GM18526 (cell line): Measurements from ENCODE around the gene SOX14.

ENCODE experiments used
- POLR2A ChIP-seq: IDR thresholded peaks from 3 replicates; pipeline ENCODE4 v1.6.1; 2011; ENCODE audit not compliant: insufficient read length; ENCODE audit errors: extremely low read depth

Gene SOX14

GRCh38 chr3:137764001-137764433 is at the start of gene SOX14:
SOX14 (plus strand) TSS chr3:137764315; CDS start chr3:137764785, 470 bp downstream.
- TF ChIP-seq POLR2A: no peak

- TF ChIP-seq POLR2A: no peak
Measured at GRCh38 chr3:137714551-137714950, 49.6 kb upstream of the SOX14 start.

- TF ChIP-seq POLR2A: no peak
Measured at GRCh38 chr3:137724240-137724639, 39.9 kb upstream of the SOX14 start.

- no peak for TF ChIP-seq POLR2A
Measured at GRCh38 chr3:137737208-137737607, 26.9 kb upstream of the SOX14 start.

GRCh38 chr3:137738710-137739109 is 25.4 kb upstream of the SOX14 start:
- no peak for TF ChIP-seq POLR2A

- TF ChIP-seq POLR2A: no peak
Measured at GRCh38 chr3:137743608-137744007, 20.5 kb upstream of the SOX14 start.

- TF ChIP-seq POLR2A: no peak
Measured at GRCh38 chr3:137746808-137747207, 17.3 kb upstream of the SOX14 start.

GRCh38 chr3:137759505-137759904 is 4.6 kb upstream of the SOX14 start:
- no peak for TF ChIP-seq POLR2A

GRCh38 chr3:137760341-137761098 is 3.6 kb upstream of the SOX14 start:
- TF ChIP-seq POLR2A: no peak

- TF ChIP-seq POLR2A: no peak
Measured at GRCh38 chr3:137761099-137761562, 3.0 kb upstream of the SOX14 start.

- no peak for TF ChIP-seq POLR2A
Measured at GRCh38 chr3:137761563-137762503, 2.3 kb upstream of the SOX14 start.

GRCh38 chr3:137762674-137763593 is 1.2 kb upstream of the SOX14 start:
- TF ChIP-seq POLR2A: no peak

GRCh38 chr3:137763594-137763938 is 549 bp upstream of the SOX14 start:
- no peak for TF ChIP-seq POLR2A

- no peak for TF ChIP-seq POLR2A
Measured at GRCh38 chr3:137764563-137765309, 621 bp downstream of the SOX14 start.

GRCh38 chr3:137765310-137766033 is 1.4 kb downstream of the SOX14 start:
- TF ChIP-seq POLR2A: no peak
